ENCODE results near the gene BPIFB4. TPM values are rescaled to one million over a fixed set of nuclear protein-coding genes. Genes with fewer than 3 reads are reported as not detected.
A peak's percentile ranks its signal among the peaks of the same experiment; 100 is the strongest.

Gene BPIFB4
- total RNA-seq: not detected
- polyA plus RNA-seq: not detected
- long read RNA-seq, donor 1: 0 reads
- long read RNA-seq, donor 2: 0 reads

DNA sequence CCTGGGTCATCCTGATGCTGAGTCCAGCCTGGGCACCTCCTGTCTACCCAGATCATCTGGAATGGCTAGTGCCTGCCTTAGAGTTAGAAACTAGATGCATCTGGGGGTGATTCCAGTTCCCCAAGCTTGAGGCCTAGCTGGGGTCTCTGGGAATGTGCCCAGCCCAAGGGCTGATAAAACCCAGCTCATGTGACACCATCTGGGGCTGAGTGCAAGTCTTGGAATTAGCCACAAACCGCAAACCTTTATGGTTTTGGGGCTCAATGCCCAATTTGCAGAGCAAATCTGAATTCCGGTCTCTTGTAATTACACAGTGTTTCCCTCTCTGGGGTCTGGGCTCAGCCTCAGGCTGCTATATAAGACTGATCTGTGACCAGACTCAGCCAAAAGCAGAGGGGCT lies at the start of gene BPIFB4:
BPIFB4 (plus strand) TSS at position 385 of the 400 bp plus-strand sequence. CDS start 1,884 bp downstream, outside the sequence.
- no peaks in the 10 kb centered on the region for H3K4me1 ChIP-seq
- peak; percentile 41 for DNase-seq
- H3K4me3 ChIP-seq: no peak within 1 kb of the TSS
- H3K36me3 ChIP-seq: no peaks in the 10 kb centered on the region
- H3K27ac ChIP-seq: no peak within 1 kb of the TSS
- 75 to 92% (median 87%) methylated on average over 1 to 2 of the region's 2 CpGs for WGBS, 5 donors
- H3K27me3 ChIP-seq (replicated peaks in 1 of 7): peaks cover 0 to 15% (median 0%) of the 10 kb centered on the region in 7 donors
- H3K9me3 ChIP-seq: no peaks in the 10 kb centered on the region
- TF ChIP-seq CTCF (IDR thresholded peaks at IDR 0.05 in 8 of 11, conservative IDR thresholded peaks at IDR 0.05 in 3 of 11) (no peak), POLR2AphosphoS5 (IDR thresholded peaks at IDR 0.05) (no peak), POLR2A (IDR thresholded peaks at IDR 0.05) (no peak)
- intact Hi-C loops (cut with DNase I; ENCODE audit: low total_unique reads): no loop called here

GRCh38 chr20:33030076-33030475 lies 49.4 kb upstream of the BPIFB4 start:
- Histone ChIP-seq H3K4me3 (no peak overlapping the region), H3K4me1 (no peaks in the 10 kb centered on the region), H3K36me3 (no peaks in the 10 kb centered on the region), H3K27me3 (replicated peaks in 1 of 7) (peaks cover 0 to 8% (median 0%) of the 10 kb centered on the region in 7 donors), H3K9me3 (peaks cover 0 to 11% (median 0%) of the 10 kb centered on the region in 8 donors), H3K27ac (no peak overlapping the region)
- 84 to 94% (median 86%) methylated on average over 7 to 9 of the region's 9 CpGs for WGBS, 5 donors
- no peak for DNase-seq
- no peak for TF ChIP-seq POLR2A (IDR thresholded peaks at IDR 0.05)
- TF ChIP-seq CTCF (IDR thresholded peaks at IDR 0.05 in 8 of 11, conservative IDR thresholded peaks at IDR 0.05 in 3 of 11): no peak
- TF ChIP-seq POLR2AphosphoS5 (IDR thresholded peaks at IDR 0.05): no peak
- intact Hi-C loops (cut with DNase I; ENCODE audit: low total_unique reads): no loop called here

DNA sequence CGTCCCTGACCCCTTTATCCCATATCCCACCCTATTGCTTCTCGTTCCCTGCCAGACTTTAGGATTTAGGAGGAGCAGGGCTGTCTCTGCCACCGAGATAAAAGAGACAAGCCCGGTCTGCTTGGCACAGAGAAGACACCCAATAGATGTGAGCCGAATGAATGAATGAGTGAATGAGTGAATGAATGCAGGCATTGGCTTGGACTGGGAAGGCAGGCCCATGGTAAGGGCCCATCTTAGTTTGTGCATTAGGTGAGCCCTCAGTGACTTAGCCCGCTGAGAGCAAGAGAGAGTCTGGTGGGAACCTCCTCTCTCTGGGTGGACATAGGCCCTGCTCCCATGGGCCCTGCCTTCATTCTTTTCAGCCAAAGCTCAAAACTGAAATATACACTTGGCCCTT lies 48.9 kb upstream of the BPIFB4 start:
- DNase-seq: no peak
- H3K36me3 ChIP-seq: no peaks in the 10 kb centered on the region
- 79 to 91% (median 83%) methylated on average over 6 of the region's 6 CpGs for WGBS, 5 donors
- TF ChIP-seq POLR2A (IDR thresholded peaks at IDR 0.05) (no peak), POLR2AphosphoS5 (IDR thresholded peaks at IDR 0.05) (no peak), CTCF (IDR thresholded peaks at IDR 0.05 in 8 of 11, conservative IDR thresholded peaks at IDR 0.05 in 3 of 11) (no peak)
- peaks cover 0 to 11% (median 0%) of the 10 kb centered on the region in 8 donors for H3K9me3 ChIP-seq
- intact Hi-C loops (cut with DNase I; ENCODE audit: low total_unique reads): no loop called here
- no peak overlapping the region for H3K27ac ChIP-seq
- H3K4me3 ChIP-seq: no peak overlapping the region
- H3K4me1 ChIP-seq: no peaks in the 10 kb centered on the region
- H3K27me3 ChIP-seq (replicated peaks in 1 of 7): peaks cover 0 to 8% (median 0%) of the 10 kb centered on the region in 7 donors

- WGBS, 5 donors: 87 to 98% (median 91%) methylated on average over 6 to 10 of the region's 10 CpGs
- Histone ChIP-seq H3K27me3 (replicated peaks in 1 of 7) (peaks cover 0 to 8% (median 0%) of the 10 kb centered on the region in 7 donors), H3K36me3 (no peaks in the 10 kb centered on the region), H3K27ac (no peak within 1 kb of the TSS), H3K9me3 (peaks cover 0 to 11% (median 0%) of the 10 kb centered on the region in 8 donors), H3K4me1 (no peaks in the 10 kb centered on the region), H3K4me3 (no peak within 1 kb of the TSS)
- intact Hi-C loops (cut with DNase I; ENCODE audit: low total_unique reads): no loop called here
- TF ChIP-seq POLR2AphosphoS5 (IDR thresholded peaks at IDR 0.05) (no peak), POLR2A (IDR thresholded peaks at IDR 0.05) (no peak), CTCF (IDR thresholded peaks at IDR 0.05 in 8 of 11, conservative IDR thresholded peaks at IDR 0.05 in 3 of 11) (no peak)
- no peak for DNase-seq
Measured at GRCh38 chr20:33031531-33031930, 47.9 kb upstream of the BPIFB4 start, which contains the start of gene BPIFB6. Gene BPIFB6 (plus strand): TSS chr20:33031648. CDS start chr20:33031648, 0 bp downstream.
